Skin of body (tissue), 2 donors: Measurements from ENCODE around the gene PRKG1. TPM values are rescaled to one million over a fixed set of nuclear protein-coding genes. Genes with fewer than 3 reads are reported as not detected.
"Not testable (repeated sequence)": the region's sequence is repeated elsewhere in the genome, so short reads cannot be mapped to it uniquely, and the experiment has no call there.

ENCODE experiments used
- DNase-seq: peaks from one replicate; lab custom pipeline; 2025; lab: John Stamatoyannopoulos, UW
- total RNA-seq: library from RNA; depleted of rRNA; stranded (reverse); fragments of >200 nt; gene quantifications from one replicate; pipeline ENCODE4 v1.2.3, GENCODE V29; 2014

PRKG1 gene
- total RNA-seq, 1 donor from 2014 or later, result 41.8 TPM

- no peak for DNase-seq
These were observed 244.3 kb downstream of the PRKG1 start for GRCh38 chr10:51318399-51319172.

DNA sequence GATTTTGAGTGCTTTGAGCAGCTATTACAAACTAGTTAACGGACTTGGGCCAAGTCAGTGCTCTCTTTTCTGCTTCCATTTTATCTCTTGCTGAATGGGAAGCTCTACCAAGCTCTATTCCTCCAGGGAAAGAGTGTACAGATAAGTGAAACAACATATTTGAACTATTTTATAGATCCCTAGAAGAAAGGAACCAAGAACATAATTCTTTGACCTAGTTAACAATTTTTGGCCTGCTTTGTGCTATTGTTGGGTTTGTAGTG lies 244.8 kb downstream of the PRKG1 start:
- peak; percentile 29 for DNase-seq

- no peak for DNase-seq
These were observed 247.0 kb downstream of the PRKG1 start for GRCh38 chr10:51321300-51321699.

DNA sequence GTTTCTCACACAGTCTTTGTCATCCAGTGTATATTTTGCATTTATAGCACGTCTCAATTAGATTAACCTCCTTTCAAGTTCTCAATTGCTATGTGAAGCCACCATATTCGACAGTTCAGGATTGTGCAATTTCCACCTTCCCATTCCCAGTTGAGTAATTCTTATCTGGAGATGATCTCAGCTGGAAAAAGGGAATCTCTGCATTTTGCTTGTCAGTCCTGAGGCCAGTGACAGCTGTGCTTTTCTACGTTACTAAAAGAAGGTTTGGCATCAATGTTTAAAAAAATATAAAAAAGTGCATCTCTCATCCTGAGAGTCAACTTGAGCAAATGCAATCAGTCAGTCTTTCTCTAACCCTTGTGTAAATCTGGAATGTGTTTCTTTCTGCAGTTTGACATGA lies 247.7 kb downstream of the PRKG1 start:
- DNase-seq, result peak; percentile 55

DNA sequence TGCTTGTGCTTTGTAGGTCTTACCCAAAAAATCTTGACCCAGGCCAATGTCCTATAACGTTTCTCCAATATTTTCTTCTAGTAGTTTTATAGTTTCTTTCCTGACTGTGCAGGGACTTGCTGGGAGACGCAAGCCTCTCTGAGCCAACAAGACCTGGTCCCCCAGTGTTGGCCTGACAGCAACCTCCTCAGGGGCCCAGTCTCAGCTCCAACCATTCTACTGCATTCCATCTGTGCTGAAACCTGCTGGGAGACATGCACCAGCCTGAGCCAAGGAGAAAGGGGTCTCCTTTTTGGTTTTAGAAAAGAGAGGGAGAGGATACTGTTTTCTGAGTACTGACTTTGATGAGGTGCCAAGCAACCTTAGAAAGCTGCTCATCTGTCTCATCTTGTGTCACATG lies 251.4 kb downstream of the PRKG1 start:
- no peak for DNase-seq

DNA sequence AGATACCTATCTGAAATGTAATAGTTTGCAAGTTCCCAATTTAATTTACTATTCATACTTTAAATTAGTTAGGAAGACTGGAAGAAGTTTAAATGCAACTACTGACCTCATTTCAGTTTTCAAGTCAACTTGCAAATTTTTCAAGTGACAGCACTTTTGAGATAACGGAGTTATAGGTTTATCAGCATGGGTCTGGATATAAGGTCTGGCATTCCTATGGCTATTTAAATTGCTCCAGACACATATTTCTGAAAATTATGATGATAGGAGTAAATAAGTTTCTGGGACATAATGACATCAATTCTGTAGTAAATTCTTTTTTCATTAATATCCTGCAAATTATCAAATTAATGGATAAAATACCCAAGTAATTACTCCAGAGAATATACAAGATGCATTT lies 251.9 kb downstream of the PRKG1 start:
- DNase-seq, result no peak

DNA sequence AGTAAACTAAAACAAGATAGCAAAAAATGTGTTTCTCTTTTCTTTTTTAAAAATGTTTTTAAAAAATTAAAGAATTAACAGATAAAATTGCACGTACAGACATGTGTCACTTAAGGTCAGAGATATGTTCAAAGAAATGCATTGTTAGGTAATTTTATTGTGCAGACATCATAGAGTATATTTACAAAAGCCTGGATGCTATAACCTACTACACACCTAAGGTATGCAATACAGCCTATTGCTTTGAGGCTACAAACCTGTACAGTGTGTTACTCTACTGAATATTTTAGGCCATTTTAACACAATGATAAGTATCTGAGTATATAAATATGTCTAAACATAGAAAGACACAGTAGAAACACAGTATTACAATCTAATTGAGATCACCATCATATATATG lies 253.1 kb downstream of the PRKG1 start:
- no peak for DNase-seq

- DNase-seq, result no peak
These were observed 266.1 kb downstream of the PRKG1 start for GRCh38 chr10:51340366-51340765.

GRCh38 chr10:51340845-51341610 lies 266.7 kb downstream of the PRKG1 start:
- no peak for DNase-seq

GRCh38 chr10:51341745-51342144 lies 267.5 kb downstream of the PRKG1 start:
- DNase-seq, result not testable (repeated sequence)

DNA sequence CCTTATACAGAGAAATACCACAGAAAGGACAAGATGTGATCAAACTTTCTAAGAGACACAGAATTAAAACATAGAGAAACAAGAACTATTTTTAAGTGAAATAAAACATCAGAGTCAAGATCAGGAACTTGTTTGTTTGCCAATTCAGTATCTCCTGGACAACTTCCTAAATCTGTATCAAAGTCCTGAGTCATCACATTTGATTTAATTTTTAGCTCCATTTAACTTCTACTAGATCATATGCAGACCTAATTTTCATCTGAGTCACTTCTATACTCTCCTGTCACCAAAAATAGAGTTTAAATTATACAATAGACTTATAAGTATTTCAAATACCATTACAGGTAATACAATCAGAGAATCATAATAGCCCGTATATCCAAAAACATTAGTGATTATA lies 268.1 kb downstream of the PRKG1 start:
- DNase-seq, result no peak

- DNase-seq, result no peak
These were observed 269.1 kb downstream of the PRKG1 start for GRCh38 chr10:51343391-51343790.

GRCh38 chr10:51344371-51344770 lies 270.1 kb downstream of the PRKG1 start:
- DNase-seq, result no peak

DNA sequence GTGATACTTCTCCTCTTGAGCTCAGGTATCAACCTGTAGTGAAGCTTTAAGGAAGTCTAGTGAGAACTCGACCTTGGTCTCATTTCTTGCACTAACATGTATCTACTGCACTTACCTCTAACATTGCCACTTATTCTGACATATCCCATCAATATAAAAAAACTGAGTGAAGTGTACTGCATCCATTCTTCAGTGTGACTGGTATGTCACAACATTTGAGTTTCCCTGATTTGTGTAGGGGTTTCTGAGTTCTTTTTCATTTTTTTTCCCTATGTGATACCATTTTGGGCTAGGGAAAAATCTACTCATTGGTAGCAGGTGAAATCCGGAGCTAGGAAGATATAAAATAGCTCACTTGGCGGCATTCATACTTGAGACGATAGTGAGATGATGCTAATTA lies 274.3 kb downstream of the PRKG1 start:
- no peak for DNase-seq

- no peak for DNase-seq
These were observed 282.9 kb downstream of the PRKG1 start for GRCh38 chr10:51357170-51357569.

DNA sequence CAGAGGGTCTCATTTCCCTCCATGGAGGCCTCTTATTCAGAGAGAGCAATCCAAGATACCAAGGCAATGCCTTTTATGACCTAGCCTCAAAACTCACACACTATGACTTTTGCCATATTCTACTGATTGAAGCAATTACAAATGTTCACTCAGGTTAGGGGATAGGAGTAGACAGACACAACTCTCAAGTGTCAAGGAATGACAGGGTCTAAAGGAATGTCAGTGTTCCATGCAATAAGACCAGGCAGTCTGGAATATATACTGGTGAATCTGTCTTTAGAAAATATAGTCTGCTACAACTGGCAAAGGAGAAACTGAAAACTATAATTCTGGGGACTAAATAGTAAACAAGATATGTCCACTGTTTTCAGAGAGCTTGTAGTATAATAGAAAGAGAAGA lies 283.9 kb downstream of the PRKG1 start:
- no peak for DNase-seq

DNA sequence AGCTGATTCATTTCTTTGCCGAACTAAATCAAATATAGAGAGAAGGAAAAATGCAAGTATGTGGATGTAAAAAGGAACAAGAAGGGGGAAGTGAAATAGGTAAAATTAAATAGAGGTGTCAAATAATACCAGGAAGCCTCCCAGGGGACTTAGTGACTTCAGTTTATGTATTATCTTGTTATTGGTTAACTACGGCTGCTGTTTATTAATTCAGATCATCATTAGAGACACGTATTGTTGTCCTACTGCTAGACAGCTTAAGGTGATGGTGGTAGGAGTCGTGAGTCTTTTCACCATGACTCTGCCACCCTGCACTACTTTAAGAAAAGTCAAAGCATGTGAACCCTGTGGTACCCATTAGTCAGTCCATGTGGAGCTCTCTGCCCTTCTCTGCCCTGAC lies 289.1 kb downstream of the PRKG1 start:
- DNase-seq, result no peak

GRCh38 chr10:51364674-51365073 lies 290.4 kb downstream of the PRKG1 start:
- no peak for DNase-seq

DNA sequence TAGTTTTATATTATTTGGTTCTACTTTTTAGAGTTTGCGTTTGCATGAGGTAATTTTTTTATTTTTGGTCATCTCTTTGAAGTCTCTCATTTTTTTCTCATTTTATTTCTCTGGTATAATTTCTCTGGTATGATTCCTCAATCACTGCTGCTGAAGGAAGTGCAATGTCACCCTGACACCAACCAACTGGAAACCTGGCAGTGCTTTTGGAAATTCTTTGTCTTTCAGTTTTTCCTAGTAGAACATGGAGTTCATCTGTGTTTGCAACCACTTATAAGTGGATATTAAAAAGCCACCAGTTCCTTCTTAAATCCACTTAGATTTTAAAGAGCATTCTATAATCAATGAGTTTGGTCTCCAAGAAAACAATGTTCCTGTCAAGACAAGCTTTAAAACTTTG lies 291.8 kb downstream of the PRKG1 start:
- DNase-seq, result no peak

- DNase-seq, result no peak
These were observed 292.8 kb downstream of the PRKG1 start for GRCh38 chr10:51367127-51367526.

DNA sequence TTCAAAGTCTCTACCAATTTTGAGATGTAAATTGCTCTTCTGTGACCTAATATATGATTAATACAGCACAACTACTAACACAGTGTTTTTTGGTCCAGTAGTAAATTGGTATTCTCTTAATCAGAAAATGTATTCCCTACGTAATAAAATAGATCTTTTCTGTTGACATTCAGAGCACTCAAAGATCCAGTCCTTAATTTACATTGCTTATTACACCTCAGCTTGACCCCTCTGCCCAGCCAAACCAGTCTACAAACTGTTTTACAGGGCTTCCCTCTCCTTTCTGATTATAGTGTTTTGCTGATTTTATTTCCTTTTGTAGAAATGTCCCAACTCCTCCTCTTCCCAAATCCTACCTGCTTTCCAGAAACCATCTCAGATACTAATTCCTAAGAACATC lies 293.4 kb downstream of the PRKG1 start:
- DNase-seq, result no peak

DNA sequence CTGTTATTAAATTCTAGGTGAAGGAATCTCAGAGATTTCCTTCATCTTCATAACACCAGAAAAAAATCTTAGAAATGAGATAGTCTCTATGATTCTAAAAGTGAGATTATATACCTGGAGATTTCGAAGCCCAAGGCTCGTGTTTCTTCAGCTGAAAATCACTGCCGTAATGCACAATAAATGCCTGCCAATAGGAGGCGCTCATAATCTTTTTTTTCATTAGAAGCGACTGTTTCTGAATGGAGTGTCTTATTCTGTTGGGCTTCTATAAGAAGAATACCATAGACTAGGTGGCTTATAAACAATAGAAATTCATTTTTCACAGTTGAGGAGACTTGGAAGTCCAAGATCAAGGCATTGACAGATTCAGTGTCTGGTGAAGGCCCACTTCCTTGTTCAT lies 294.7 kb downstream of the PRKG1 start:
- DNase-seq, result no peak

DNA sequence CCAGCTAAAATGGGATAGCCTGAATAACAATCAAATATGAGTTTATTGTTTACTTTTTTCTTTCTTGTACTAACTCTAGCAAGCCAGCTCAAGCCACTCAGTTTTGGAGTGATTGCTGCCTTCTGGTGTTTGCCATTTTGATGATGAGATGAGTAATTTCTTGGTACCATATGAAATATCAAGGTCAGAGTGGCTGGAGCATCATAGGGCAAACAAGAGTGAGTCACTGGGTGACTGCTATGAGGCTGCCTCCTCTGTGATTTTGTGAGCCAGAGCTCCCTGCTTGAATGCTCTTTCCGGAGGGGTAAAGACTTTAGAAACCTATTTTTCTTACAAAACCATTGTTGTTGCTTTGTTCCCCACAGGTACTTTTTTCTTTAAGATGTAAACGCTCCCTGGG lies 295.6 kb downstream of the PRKG1 start:
- no peak for DNase-seq
